ENCODE results near the gene RNPEPL1. TPM values are rescaled to one million over a fixed set of nuclear protein-coding genes. Genes with fewer than 3 reads are reported as not detected.

RNPEPL1 gene
- total RNA-seq, 4 donors from 2014 or later, result 57.3 to 135 (median 70.2) TPM

GRCh38 chr2:240626531-240627300 is 58.4 kb downstream of the RNPEPL1 start:
- no peak for DNase-seq (ENCODE audit: extremely low spot score)
- TF ChIP-seq, protein P1, sequence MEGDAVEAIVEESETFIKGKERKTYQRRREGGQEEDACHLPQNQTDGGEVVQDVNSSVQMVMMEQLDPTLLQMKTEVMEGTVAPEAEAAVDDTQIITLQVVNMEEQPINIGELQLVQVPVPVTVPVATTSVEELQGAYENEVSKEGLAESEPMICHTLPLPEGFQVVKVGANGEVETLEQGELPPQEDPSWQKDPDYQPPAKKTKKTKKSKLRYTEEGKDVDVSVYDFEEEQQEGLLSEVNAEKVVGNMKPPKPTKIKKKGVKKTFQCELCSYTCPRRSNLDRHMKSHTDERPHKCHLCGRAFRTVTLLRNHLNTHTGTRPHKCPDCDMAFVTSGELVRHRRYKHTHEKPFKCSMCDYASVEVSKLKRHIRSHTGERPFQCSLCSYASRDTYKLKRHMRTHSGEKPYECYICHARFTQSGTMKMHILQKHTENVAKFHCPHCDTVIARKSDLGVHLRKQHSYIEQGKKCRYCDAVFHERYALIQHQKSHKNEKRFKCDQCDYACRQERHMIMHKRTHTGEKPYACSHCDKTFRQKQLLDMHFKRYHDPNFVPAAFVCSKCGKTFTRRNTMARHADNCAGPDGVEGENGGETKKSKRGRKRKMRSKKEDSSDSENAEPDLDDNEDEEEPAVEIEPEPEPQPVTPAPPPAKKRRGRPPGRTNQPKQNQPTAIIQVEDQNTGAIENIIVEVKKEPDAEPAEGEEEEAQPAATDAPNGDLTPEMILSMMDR (IDR thresholded peaks at IDR 0.05), result no peak
- TF ChIP-seq POLR2A (IDR thresholded peaks at IDR 0.05; ENCODE audit: low read depth), result no peak
- TF ChIP-seq POLR2AphosphoS5 (IDR thresholded peaks at IDR 0.05), result no peak
- TF ChIP-seq EP300 (IDR thresholded peaks at IDR 0.05), result no peak
- H3K36me3 ChIP-seq, result peaks cover 0 to 14% (median 3%) of the 10 kb centered on the region in 4 donors
- no peaks in the 10 kb centered on the region for H3K9me3 ChIP-seq
- intact Hi-C loops (cut with DNase I), result no loop called here
- H3K27me3 ChIP-seq, result peaks cover 0 to 11% (median 0%) of the 10 kb centered on the region in 4 donors
- no peak overlapping the region for H3K4me3 ChIP-seq
- no peak overlapping the region for H3K27ac ChIP-seq (replicated peaks in 1 of 4)
- H3K4me1 ChIP-seq, result peaks cover 0 to 9% (median 2%) of the 10 kb centered on the region in 4 donors
- 56% methylated on average over 15 of the region's 21 CpGs for WGBS

DNA sequence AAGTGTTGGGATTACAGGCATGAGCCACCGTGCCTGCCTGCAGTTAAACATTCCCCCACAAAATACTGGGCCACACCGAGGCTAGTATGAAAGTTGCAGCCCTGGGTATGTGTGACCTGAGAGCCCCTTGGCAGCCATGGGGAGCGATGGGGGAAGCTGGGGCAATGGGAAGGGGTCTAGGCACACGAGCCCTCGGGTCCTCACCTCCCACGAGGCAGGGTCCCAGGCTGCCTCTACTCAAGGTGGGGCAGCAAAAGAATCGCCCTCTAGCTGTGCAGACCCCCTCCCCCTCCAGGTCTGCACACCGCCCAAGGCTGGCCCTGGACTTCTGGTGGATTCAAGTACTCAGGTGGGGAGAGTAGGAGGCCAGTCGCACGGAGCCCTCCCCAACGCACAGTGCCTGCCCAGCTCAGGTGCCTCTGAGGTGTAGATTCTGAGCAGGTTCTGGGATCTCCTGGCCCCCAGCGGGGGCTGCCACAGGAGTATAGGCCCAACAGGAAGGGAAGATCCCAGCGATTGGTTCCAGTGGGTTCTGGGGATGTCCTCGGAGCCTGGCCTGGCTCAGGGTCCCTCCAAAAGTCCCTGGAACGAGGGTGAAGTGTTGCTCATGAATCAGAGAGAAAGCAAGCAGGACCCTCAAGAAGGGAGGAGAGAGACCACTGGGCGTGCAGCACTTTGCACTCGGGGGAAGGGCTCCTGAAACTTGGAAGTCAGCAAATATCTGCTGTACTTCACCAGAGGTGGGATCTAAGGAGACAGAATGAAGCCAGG is 59.6 kb downstream of the RNPEPL1 start:
- Histone ChIP-seq H3K27ac (replicated peaks in 1 of 4) (no peak overlapping the region), H3K4me3 (no peak overlapping the region), H3K27me3 (peaks cover 0 to 8% (median 0%) of the 10 kb centered on the region in 4 donors), H3K36me3 (peaks cover 0 to 14% (median 3%) of the 10 kb centered on the region in 4 donors), H3K9me3 (no peaks in the 10 kb centered on the region), H3K4me1 (peaks cover 0 to 9% (median 2%) of the 10 kb centered on the region in 4 donors)
- intact Hi-C loops (cut with DNase I), result no loop called here
- no peak for DNase-seq (ENCODE audit: extremely low spot score)
- WGBS, result 88% methylated on average over 9 of the region's 17 CpGs
- TF ChIP-seq POLR2AphosphoS5 (IDR thresholded peaks at IDR 0.05) (no peak), EP300 (IDR thresholded peaks at IDR 0.05) (no peak), POLR2A (IDR thresholded peaks at IDR 0.05; ENCODE audit: low read depth) (no peak)
- TF ChIP-seq, protein P1 (IDR thresholded peaks at IDR 0.05), result no peak

DNA sequence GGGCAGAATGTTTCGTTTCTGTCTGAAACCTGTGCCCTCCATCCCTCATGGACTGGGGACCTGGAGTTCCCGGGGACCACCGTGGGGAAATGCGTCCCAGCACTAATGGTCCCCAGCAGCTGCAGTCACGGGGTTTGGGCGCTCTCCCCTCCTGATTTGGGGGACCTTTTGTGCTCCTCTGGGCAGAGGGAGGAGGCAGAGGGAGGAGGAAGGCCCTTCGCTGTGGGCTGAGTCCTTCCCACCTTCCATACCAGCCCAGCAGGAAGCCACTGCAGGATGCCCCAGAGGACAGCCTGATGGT is 60.2 kb downstream of the RNPEPL1 start:
- WGBS, result 93% methylated on average over 7 of the region's 7 CpGs
- intact Hi-C loops (cut with DNase I), result no loop called here
- H3K27ac ChIP-seq (replicated peaks in 1 of 4), result no peak overlapping the region
- H3K27me3 ChIP-seq, result peaks cover 0 to 8% (median 0%) of the 10 kb centered on the region in 4 donors
- H3K36me3 ChIP-seq, result peaks cover 0 to 14% (median 3%) of the 10 kb centered on the region in 4 donors
- DNase-seq (ENCODE audit: extremely low spot score), result no peak
- H3K9me3 ChIP-seq, result peaks cover 0 to 2% (median under 1%) of the 10 kb centered on the region in 4 donors
- H3K4me3 ChIP-seq, result no peak overlapping the region
- H3K4me1 ChIP-seq, result peaks cover 0 to 9% (median 2%) of the 10 kb centered on the region in 4 donors
- TF ChIP-seq POLR2A (IDR thresholded peaks at IDR 0.05; ENCODE audit: low read depth), result no peak
- TF ChIP-seq, protein P1 (IDR thresholded peaks at IDR 0.05), result no peak
- no peak for TF ChIP-seq POLR2AphosphoS5 (IDR thresholded peaks at IDR 0.05)

DNA sequence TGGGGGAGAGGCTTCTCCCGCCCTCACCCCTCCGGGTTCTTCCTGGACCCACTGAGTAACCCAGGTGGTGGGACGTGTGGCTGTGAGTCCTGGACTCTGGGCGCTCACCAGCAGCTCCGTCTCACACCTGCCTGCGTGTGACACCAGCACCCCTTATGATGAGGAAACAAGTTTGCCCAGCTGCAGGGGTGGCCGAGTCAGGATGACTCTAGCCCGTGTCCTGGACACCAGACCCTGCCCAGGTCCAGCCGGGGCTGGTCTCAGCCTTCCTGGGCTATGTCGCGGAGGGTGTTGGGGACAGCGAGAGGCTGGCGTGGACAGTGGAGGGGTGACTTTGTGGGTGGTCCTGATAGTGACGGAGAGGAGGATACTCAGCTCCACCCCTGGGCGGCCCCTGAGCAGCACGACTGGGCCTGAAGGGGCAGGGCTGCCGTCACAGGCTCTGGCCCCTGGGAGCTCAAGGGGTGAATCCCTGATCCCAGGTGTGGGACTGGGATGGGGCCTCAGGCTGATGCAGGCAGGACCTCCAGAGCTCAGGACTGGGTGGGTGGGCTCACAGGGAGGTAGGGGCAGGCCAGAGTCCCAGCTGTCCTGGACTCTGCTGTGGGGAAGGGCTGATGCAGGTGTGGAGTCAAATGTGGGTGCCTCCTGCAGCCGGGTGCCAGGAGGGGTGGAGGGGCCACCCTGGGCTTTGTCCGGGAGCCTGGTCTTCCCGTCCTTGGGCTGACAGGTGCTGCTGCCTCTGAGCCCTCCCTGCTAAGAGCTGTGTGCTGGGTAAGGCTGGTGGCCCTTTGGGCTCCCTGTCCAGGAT is 60.7 kb downstream of the RNPEPL1 start:
- DNase-seq (ENCODE audit: extremely low spot score), result no peak
- no peak overlapping the region for H3K4me3 ChIP-seq
- WGBS, result 71% methylated on average over 14 of the region's 20 CpGs
- intact Hi-C loops (cut with DNase I), result no loop called here
- no peak overlapping the region for H3K27ac ChIP-seq (replicated peaks in 1 of 4)
- H3K9me3 ChIP-seq, result peaks cover 0 to 7% (median 5%) of the 10 kb centered on the region in 4 donors
- peaks cover 0 to 8% (median 0%) of the 10 kb centered on the region in 4 donors for H3K27me3 ChIP-seq
- peaks cover 0 to 14% (median 3%) of the 10 kb centered on the region in 4 donors for H3K36me3 ChIP-seq
- TF ChIP-seq, protein P1 (IDR thresholded peaks at IDR 0.05), result no peak
- TF ChIP-seq EP300 (IDR thresholded peaks at IDR 0.05) (no peak), POLR2A (IDR thresholded peaks at IDR 0.05; ENCODE audit: low read depth) (no peak), POLR2AphosphoS5 (IDR thresholded peaks at IDR 0.05) (no peak)
- peaks cover 0 to 9% (median 2%) of the 10 kb centered on the region in 4 donors for H3K4me1 ChIP-seq
